ENCODE data around the gene SETD7. TPM values are rescaled to one million over a fixed set of nuclear protein-coding genes. Genes with fewer than 3 reads are reported as not detected.
"Not testable (repeated sequence)": the region's sequence is repeated elsewhere in the genome, so short reads cannot be mapped to it uniquely, and the experiment has no call there.

Gene SETD7
- total RNA-seq, 6 experiments from 2014 or later = 61.5 to 86.6 (median 67.9) TPM

GRCh38 chr4:139470997-139471665 is 84.9 kb downstream of the SETD7 start:
- Mint-ChIP-seq H3K4me1 (ENCODE audit: low read depth) (peaks cover 12% of the 10 kb centered on the region), H3K9me3 (peaks cover 32% of the 10 kb centered on the region), H3K27ac (no peak overlapping the region), H3K27me3 (ENCODE audit: insufficient read depth) (no peaks in the 10 kb centered on the region), H3K36me3 (ENCODE audit: low read depth) (peaks cover 42% of the 10 kb centered on the region), H3K4me3 (no peak overlapping the region)
- no peak for DNase-seq
- TF ChIP-seq, protein P1, sequence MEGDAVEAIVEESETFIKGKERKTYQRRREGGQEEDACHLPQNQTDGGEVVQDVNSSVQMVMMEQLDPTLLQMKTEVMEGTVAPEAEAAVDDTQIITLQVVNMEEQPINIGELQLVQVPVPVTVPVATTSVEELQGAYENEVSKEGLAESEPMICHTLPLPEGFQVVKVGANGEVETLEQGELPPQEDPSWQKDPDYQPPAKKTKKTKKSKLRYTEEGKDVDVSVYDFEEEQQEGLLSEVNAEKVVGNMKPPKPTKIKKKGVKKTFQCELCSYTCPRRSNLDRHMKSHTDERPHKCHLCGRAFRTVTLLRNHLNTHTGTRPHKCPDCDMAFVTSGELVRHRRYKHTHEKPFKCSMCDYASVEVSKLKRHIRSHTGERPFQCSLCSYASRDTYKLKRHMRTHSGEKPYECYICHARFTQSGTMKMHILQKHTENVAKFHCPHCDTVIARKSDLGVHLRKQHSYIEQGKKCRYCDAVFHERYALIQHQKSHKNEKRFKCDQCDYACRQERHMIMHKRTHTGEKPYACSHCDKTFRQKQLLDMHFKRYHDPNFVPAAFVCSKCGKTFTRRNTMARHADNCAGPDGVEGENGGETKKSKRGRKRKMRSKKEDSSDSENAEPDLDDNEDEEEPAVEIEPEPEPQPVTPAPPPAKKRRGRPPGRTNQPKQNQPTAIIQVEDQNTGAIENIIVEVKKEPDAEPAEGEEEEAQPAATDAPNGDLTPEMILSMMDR (IDR thresholded peaks at IDR 0.05) = no peak

- peaks cover 32% of the 10 kb centered on the region for H3K9me3 Mint-ChIP-seq
- no peak overlapping the region for H3K4me3 Mint-ChIP-seq
- H3K27me3 Mint-ChIP-seq (ENCODE audit: insufficient read depth) = no peaks in the 10 kb centered on the region
- no peak for DNase-seq
- peaks cover 42% of the 10 kb centered on the region for H3K36me3 Mint-ChIP-seq (ENCODE audit: low read depth)
- peaks cover 12% of the 10 kb centered on the region for H3K4me1 Mint-ChIP-seq (ENCODE audit: low read depth)
- TF ChIP-seq, protein P1 (IDR thresholded peaks at IDR 0.05) = no peak
- H3K27ac Mint-ChIP-seq = no peak overlapping the region
These were observed 85.7 kb downstream of the SETD7 start for GRCh38 chr4:139470295-139470694.

- peaks cover 12% of the 10 kb centered on the region for H3K4me1 Mint-ChIP-seq (ENCODE audit: low read depth)
- no peak for DNase-seq
- H3K4me3 Mint-ChIP-seq = no peak overlapping the region
- TF ChIP-seq, protein P1 (IDR thresholded peaks at IDR 0.05) = no peak
- no peak overlapping the region for H3K27ac Mint-ChIP-seq
- H3K36me3 Mint-ChIP-seq (ENCODE audit: low read depth) = peaks cover 42% of the 10 kb centered on the region
- no peaks in the 10 kb centered on the region for H3K27me3 Mint-ChIP-seq (ENCODE audit: insufficient read depth)
- peaks cover 32% of the 10 kb centered on the region for H3K9me3 Mint-ChIP-seq
These were observed 86.2 kb downstream of the SETD7 start for GRCh38 chr4:139469869-139470268.

DNA sequence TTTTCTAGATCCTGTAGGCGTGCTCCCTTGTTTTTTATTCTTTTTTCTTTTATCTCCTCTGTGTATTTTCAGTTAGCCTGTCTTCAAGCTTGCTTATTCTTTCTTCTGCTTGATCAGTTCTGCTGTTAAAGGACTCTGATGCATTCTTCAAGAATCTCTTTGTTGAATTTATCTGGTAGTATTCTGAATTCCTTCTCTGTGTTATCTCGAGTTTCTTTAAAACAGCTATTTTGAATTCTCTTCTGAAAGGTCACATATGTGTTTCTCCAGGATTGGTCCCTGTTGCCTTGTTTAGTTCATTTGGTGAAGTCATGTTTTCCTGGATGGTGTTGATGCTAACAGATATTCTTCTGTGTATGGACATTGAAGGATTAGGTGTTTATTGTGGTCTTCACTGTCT is 86.8 kb downstream of the SETD7 start:
- Mint-ChIP-seq H3K27me3 (ENCODE audit: insufficient read depth) (no peaks in the 10 kb centered on the region), H3K36me3 (ENCODE audit: low read depth) (peaks cover 42% of the 10 kb centered on the region), H3K27ac (no peak overlapping the region), H3K4me3 (no peak overlapping the region), H3K9me3 (peaks cover 32% of the 10 kb centered on the region), H3K4me1 (ENCODE audit: low read depth) (peaks cover 12% of the 10 kb centered on the region)
- TF ChIP-seq, protein P1 (IDR thresholded peaks at IDR 0.05) = no peak
- no peak for DNase-seq

- DNase-seq; H3K27me3 Mint-ChIP-seq (ENCODE audit: insufficient read depth); H3K4me3 Mint-ChIP-seq; H3K27ac Mint-ChIP-seq: not testable (repeated sequence)
- Mint-ChIP-seq H3K4me1 (ENCODE audit: low read depth) (peaks cover 12% of the 10 kb centered on the region), H3K9me3 (peaks cover 32% of the 10 kb centered on the region), H3K36me3 (ENCODE audit: low read depth) (peaks cover 42% of the 10 kb centered on the region)
These were observed 87.3 kb downstream of the SETD7 start for GRCh38 chr4:139468756-139469155.

- peaks cover 23% of the 10 kb centered on the region for H3K9me3 Mint-ChIP-seq
- H3K27ac Mint-ChIP-seq = no peak overlapping the region
- H3K36me3 Mint-ChIP-seq (ENCODE audit: low read depth) = peaks cover 19% of the 10 kb centered on the region
- H3K4me3 Mint-ChIP-seq = no peak overlapping the region
- peaks cover 12% of the 10 kb centered on the region for H3K4me1 Mint-ChIP-seq (ENCODE audit: low read depth)
- TF ChIP-seq, protein P1 (IDR thresholded peaks at IDR 0.05) = no peak
- H3K27me3 Mint-ChIP-seq (ENCODE audit: insufficient read depth) = no peaks in the 10 kb centered on the region
- no peak for DNase-seq
These were observed 90.1 kb downstream of the SETD7 start for GRCh38 chr4:139465922-139466321.

- Mint-ChIP-seq H3K4me1 (ENCODE audit: low read depth) (peaks cover 13% of the 10 kb centered on the region), H3K36me3 (ENCODE audit: low read depth) (peaks cover 17% of the 10 kb centered on the region), H3K9me3 (peaks cover 18% of the 10 kb centered on the region)
- not testable (repeated sequence) for H3K27me3 Mint-ChIP-seq (ENCODE audit: insufficient read depth); DNase-seq; H3K27ac Mint-ChIP-seq; H3K4me3 Mint-ChIP-seq
These were observed 91.5 kb downstream of the SETD7 start for GRCh38 chr4:139464512-139464911.
